ENCODE measurements around the gene SCAPER. TPM values are rescaled to one million over a fixed set of nuclear protein-coding genes. Genes with fewer than 3 reads are reported as not detected.

SCAPER gene
- total RNA-seq, 2 experiments from 2014 or later: 10.4 to 22.3 TPM

GRCh38 chr15:76467136-76467535, 438.0 kb downstream of the SCAPER start:
- no peaks in the 10 kb centered on the region for H3K4me1 ChIP-seq (ENCODE audit: insufficient read depth, low read length, poor library complexity, severe bottlenecking)
- no peaks in the 10 kb centered on the region for H4K20me1 ChIP-seq (ENCODE audit: insufficient read depth, low read length)
- no peak overlapping the region for H3K4me2 ChIP-seq (ENCODE audit: low read length)
- CTCF ChIA-PET (ENCODE audit: unreplicated experiment): no interaction called here
- no peaks in the 10 kb centered on the region for H3K36me3 ChIP-seq (ENCODE audit: insufficient read depth, low read length)
- H3K9me3 ChIP-seq (ENCODE audit: low read length): no peaks in the 10 kb centered on the region
- no peak overlapping the region for H2AFZ ChIP-seq (ENCODE audit: low read length)
- TF ChIP-seq EZH2phosphoT487 (IDR thresholded peaks at IDR 0.05; ENCODE audit: borderline replicate concordance, low read depth, low read length) (no peak), CTCF (conservative IDR thresholded peaks at IDR 0.05; ENCODE audit: low read length) (no peak)
- H3K27ac ChIP-seq (ENCODE audit: low read depth, low read length, poor library complexity, severe bottlenecking): no peak overlapping the region
- H3K79me2 ChIP-seq (ENCODE audit: insufficient read depth, low read depth, low read length): no peaks in the 10 kb centered on the region
- DNase-seq (ENCODE audit: low spot score): no peak
- POLR2A ChIA-PET: no interaction called here
- intact Hi-C loops (cut with micrococcal nuclease; ENCODE audit: unreplicated experiment): no loop called here
- no peak overlapping the region for H3K4me3 ChIP-seq (ENCODE audit: low read depth, low read length, poor library complexity, severe bottlenecking)
- no peaks in the 10 kb centered on the region for H3K9me2 ChIP-seq (ENCODE audit: insufficient read depth, low read length)
- BruUV-seq (replicated peaks): no TSS peak

GRCh38 chr15:76465728-76466127, 439.4 kb downstream of the SCAPER start:
- Histone ChIP-seq H3K9me3 (ENCODE audit: low read length) (no peaks in the 10 kb centered on the region), H3K36me3 (ENCODE audit: insufficient read depth, low read length) (no peaks in the 10 kb centered on the region), H3K4me1 (ENCODE audit: insufficient read depth, low read length, poor library complexity, severe bottlenecking) (no peaks in the 10 kb centered on the region), H2AFZ (ENCODE audit: low read length) (no peak overlapping the region), H3K4me3 (ENCODE audit: low read depth, low read length, poor library complexity, severe bottlenecking) (no peak overlapping the region), H3K9me2 (ENCODE audit: insufficient read depth, low read length) (no peaks in the 10 kb centered on the region), H3K27ac (ENCODE audit: low read depth, low read length, poor library complexity, severe bottlenecking) (no peak overlapping the region), H3K4me2 (ENCODE audit: low read length) (no peak overlapping the region), H4K20me1 (ENCODE audit: insufficient read depth, low read length) (no peaks in the 10 kb centered on the region), H3K79me2 (ENCODE audit: insufficient read depth, low read depth, low read length) (no peaks in the 10 kb centered on the region)
- DNase-seq (ENCODE audit: low spot score): no peak
- ChIA-PET POLR2A (no interaction called here), CTCF (ENCODE audit: unreplicated experiment) (no interaction called here)
- intact Hi-C loops (cut with micrococcal nuclease; ENCODE audit: unreplicated experiment): no loop called here
- TF ChIP-seq CTCF (conservative IDR thresholded peaks at IDR 0.05; ENCODE audit: low read length) (no peak), EZH2phosphoT487 (IDR thresholded peaks at IDR 0.05; ENCODE audit: borderline replicate concordance, low read depth, low read length) (no peak)
- no TSS peak for BruUV-seq (replicated peaks)

- POLR2A ChIA-PET: interaction anchor here (0.6 kb wide), 1 partner anchor 614 kb away, joined by 4 read pairs; no protein-coding TSS in a partner anchor
- BruUV-seq (replicated peaks): no TSS peak
Measured at GRCh38 chr15:76464247-76464646, 440.9 kb downstream of the SCAPER start.

More at GRCh38 chr15:76464247-76464646, 440.9 kb downstream of the SCAPER start:
- CTCF ChIA-PET (ENCODE audit: unreplicated experiment): no interaction called here
- no peaks in the 10 kb centered on the region for H3K9me2 ChIP-seq (ENCODE audit: insufficient read depth, low read length)
- H3K4me1 ChIP-seq (ENCODE audit: insufficient read depth, low read length, poor library complexity, severe bottlenecking): no peaks in the 10 kb centered on the region
- H4K20me1 ChIP-seq (ENCODE audit: insufficient read depth, low read length): no peaks in the 10 kb centered on the region
- H2AFZ ChIP-seq (ENCODE audit: low read length): no peak overlapping the region
- intact Hi-C loops (cut with micrococcal nuclease; ENCODE audit: unreplicated experiment): no loop called here
- no peaks in the 10 kb centered on the region for H3K36me3 ChIP-seq (ENCODE audit: insufficient read depth, low read length)
- H3K4me2 ChIP-seq (ENCODE audit: low read length): no peak overlapping the region
- TF ChIP-seq CTCF (conservative IDR thresholded peaks at IDR 0.05; ENCODE audit: low read length) (no peak), EZH2phosphoT487 (IDR thresholded peaks at IDR 0.05; ENCODE audit: borderline replicate concordance, low read depth, low read length) (no peak)
- DNase-seq (ENCODE audit: low spot score): no peak
- no peak overlapping the region for H3K4me3 ChIP-seq (ENCODE audit: low read depth, low read length, poor library complexity, severe bottlenecking)
- H3K79me2 ChIP-seq (ENCODE audit: insufficient read depth, low read depth, low read length): no peaks in the 10 kb centered on the region
- no peak overlapping the region for H3K27ac ChIP-seq (ENCODE audit: low read depth, low read length, poor library complexity, severe bottlenecking)
- no peaks in the 10 kb centered on the region for H3K9me3 ChIP-seq (ENCODE audit: low read length)

Measured in OCI-LY7 (cell line).